H1 (cell line): ENCODE data around the gene ACTRT3. TPM values are rescaled to one million over a fixed set of nuclear protein-coding genes. Genes with fewer than 3 reads are reported as not detected.

Experiments
- GABPA ChIP-seq: IDR thresholded peaks from 2 replicates; pipeline ENCODE4 v1.6.1; 2011; ENCODE audit warnings: mild to moderate bottlenecking, low read length, moderate library complexity, borderline replicate concordance; ENCODE audit not compliant: insufficient read depth
- GTF2F1 ChIP-seq: IDR thresholded peaks from 2 replicates; pipeline ENCODE4 v1.6.1; 2012; ENCODE audit warnings: low read depth, low read length, improper control_type of control experiment, borderline replicate concordance
- HDAC2 ChIP-seq, 2 experiments: fragments of 300-600 bp in 1 of 2; sonication (generic) in 1 of 2; IDR thresholded peaks; 2 replicates each; pipeline ENCODE4 v1.6.1; 2011 to 2012; ENCODE audit warnings: low read depth in 2 of 2, low read length in 2 of 2, mild to moderate bottlenecking in 2 of 2, moderate library complexity in 2 of 2, borderline replicate concordance in 1 of 2, inconsistent platforms in 1 of 2
- NRF1 ChIP-seq: IDR thresholded peaks from 2 replicates; pipeline ENCODE4 v1.6.1; 2011; ENCODE audit warnings: mild to moderate bottlenecking, low read depth, low read length, improper control_type of control experiment
- POLR2AphosphoS5 ChIP-seq: IDR thresholded peaks from 2 replicates; pipeline ENCODE4 v1.6.1; 2011; ENCODE audit warnings: low read depth, low read length
- RFX5 ChIP-seq: IDR thresholded peaks from 2 replicates; pipeline ENCODE4 v1.6.1; 2011; ENCODE audit warnings: low read depth, low read length, improper control_type of control experiment, borderline replicate concordance
- SP4 ChIP-seq: IDR thresholded peaks from 2 replicates; pipeline ENCODE4 v1.6.1; 2012; ENCODE audit warnings: low read length, inconsistent platforms
- polyA plus RNA-seq, 7 experiments: library from polyadenylated mRNA; depleted of rRNA in 3 of 7; stranded (reverse) in 5 of 7; unstranded in 2 of 7; fragments of >200 nt in 5 of 7; fragments of 200-250 nt in 2 of 7; gene quantifications; 1 replicate in 5 of 7; 2 replicates in 1 of 7; 4 replicates in 1 of 7; pipeline versions ENCODE4 v1.2.1 to v1.2.3, GENCODE V29; 2011 to 2013; ENCODE audit warnings: missing spikeins in 2 of 7, mixed read lengths in 2 of 7
- total RNA-seq: library from RNA; stranded (reverse); fragmentation: NEBNext Ultra II Directional; extraction: Animal tissue kit (Norgen Biotek cat#: 25700); gene quantifications from 2 replicates; pipeline ENCODE4 v1.2.1, GENCODE V29; 2021
- TF ChIP-seq, protein P1 (sequence below): IDR thresholded peaks from 2 replicates; pipeline ENCODE4 v1.6.1; 2012; ENCODE audit warnings: inconsistent platforms

Gene ACTRT3
- total and polyA plus RNA-seq, 2 of the 8 experiments (the other 6 are each of a cell fraction or from before 2014, with no cell fraction given), result 3.4 to 5.9 TPM

DNA sequence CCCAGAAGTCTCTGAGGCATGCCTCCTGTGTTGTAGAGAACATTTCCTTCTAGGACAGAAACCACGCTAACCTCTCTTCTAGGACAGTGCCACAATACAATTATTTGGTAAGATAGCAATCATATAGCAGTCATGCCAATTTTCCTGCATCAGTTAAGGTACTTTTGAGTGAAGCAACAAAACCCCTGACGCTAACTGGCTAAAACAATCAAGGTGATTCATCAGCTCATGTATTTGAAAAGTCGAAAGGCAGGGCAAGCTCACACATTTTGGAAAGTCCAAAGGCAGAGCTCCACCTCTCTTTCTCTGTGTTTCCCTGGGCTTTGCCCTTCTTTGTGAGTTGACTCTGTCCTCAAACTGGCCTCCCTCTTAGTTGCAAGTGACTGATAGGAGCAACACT is 14.7 kb downstream of the ACTRT3 start (continued):
- TF ChIP-seq NRF1, result no peak
- no peak for TF ChIP-seq SP4
- no peak for TF ChIP-seq HDAC2 (IDR thresholded peaks at IDR 0.05; ENCODE audit: borderline replicate concordance in 1 of 2, low read depth in 2 of 2, low read length in 2 of 2)
- TF ChIP-seq POLR2AphosphoS5, result no peak
- no peak for TF ChIP-seq GABPA
- TF ChIP-seq GTF2F1, result no peak
- no peak for TF ChIP-seq RFX5
- TF ChIP-seq, protein P1, sequence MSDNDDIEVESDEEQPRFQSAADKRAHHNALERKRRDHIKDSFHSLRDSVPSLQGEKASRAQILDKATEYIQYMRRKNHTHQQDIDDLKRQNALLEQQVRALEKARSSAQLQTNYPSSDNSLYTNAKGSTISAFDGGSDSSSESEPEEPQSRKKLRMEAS, result no peak
- TF ChIP-seq, all 59 proteins: peak for 0
